Measurements from ENCODE around the gene DENND2A. TPM values are rescaled to one million over a fixed set of nuclear protein-coding genes. Genes with fewer than 3 reads are reported as not detected.
"Not testable (repeated sequence)": the region's sequence is repeated elsewhere in the genome, so short reads cannot be mapped to it uniquely, and the experiment has no call there.

DENND2A gene
- total RNA-seq, 1 donor from 2014 or later = 7.5 TPM

DNA sequence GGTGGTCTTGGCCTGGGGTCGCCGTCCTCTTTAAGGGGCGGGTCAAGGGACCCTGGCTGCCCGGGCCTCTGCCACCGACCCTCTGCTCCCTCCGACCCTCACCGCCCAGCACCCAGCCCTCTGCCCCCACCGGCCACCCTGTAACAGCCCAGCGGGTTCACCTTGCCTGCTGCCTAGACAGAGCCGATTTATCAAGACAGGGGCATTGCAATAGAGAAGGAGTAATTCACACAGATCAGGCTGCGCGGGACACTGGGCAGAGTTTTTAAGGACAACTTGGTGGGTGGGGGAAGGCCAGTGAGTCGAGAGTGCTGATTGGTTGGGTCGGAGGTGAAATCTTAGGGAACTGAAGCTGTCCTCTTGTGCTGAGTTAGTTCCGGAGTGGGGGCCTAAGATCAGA, 31.4 kb upstream of the DENND2A start:
- no peak for DNase-seq (ENCODE audit: low spot score in 2 of 2)
- peak overlapping the region in 1 of 2 donors; percentile 99 for H3K4me3 ChIP-seq

DNA sequence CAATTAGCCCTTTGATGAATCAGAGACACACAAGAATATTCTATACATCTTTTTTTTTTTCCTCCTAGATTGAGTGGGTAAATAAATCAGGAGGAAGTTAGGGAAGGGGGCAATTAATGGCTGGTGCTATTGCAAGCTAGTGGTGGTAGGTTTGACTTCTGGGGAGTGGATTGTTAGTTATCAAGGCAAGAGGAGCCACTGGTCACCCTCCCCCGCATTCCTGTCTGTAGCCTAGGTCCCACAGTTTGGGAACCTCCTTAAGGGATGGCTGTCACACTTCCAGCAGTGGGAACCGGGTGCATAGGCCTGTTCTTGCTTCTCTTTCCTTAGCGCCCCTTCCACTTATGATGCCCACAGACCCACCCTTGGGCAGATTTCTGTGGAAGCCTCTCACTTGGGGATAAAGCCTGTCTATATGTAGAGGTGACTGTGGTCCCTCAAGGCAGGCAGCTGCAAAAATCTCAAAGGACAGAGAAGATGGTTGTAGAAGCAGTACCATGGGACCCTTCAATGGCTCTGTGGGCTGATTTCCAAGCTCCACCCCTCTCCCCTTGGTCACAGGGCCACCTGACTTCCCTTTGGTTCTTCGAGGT, 29.8 kb upstream of the DENND2A start:
- TF ChIP-seq, protein P1, sequence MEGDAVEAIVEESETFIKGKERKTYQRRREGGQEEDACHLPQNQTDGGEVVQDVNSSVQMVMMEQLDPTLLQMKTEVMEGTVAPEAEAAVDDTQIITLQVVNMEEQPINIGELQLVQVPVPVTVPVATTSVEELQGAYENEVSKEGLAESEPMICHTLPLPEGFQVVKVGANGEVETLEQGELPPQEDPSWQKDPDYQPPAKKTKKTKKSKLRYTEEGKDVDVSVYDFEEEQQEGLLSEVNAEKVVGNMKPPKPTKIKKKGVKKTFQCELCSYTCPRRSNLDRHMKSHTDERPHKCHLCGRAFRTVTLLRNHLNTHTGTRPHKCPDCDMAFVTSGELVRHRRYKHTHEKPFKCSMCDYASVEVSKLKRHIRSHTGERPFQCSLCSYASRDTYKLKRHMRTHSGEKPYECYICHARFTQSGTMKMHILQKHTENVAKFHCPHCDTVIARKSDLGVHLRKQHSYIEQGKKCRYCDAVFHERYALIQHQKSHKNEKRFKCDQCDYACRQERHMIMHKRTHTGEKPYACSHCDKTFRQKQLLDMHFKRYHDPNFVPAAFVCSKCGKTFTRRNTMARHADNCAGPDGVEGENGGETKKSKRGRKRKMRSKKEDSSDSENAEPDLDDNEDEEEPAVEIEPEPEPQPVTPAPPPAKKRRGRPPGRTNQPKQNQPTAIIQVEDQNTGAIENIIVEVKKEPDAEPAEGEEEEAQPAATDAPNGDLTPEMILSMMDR (IDR thresholded peaks at IDR 0.05) = no peak
- no peak for DNase-seq (ENCODE audit: low spot score in 2 of 2)
- H3K4me1 ChIP-seq = peaks cover 0 to 13% of the 10 kb centered on the region in 2 donors
- intact Hi-C loops (cut with DNase I) = loop anchor here (5.0 kb wide), 1 partner anchor 273 kb away; the partner anchor contains the start of gene SLC37A3
- no peak overlapping the region for H3K27ac ChIP-seq
- no peaks in the 10 kb centered on the region for H3K9me3 ChIP-seq
- no peak overlapping the region for H3K4me3 ChIP-seq
- H3K36me3 ChIP-seq = no peaks in the 10 kb centered on the region
- H3K27me3 ChIP-seq = no peaks in the 10 kb centered on the region

More for the DNA sequence above, 31.4 kb upstream of the DENND2A start:
- Histone ChIP-seq H3K9me3 (no peaks in the 10 kb centered on the region), H3K27me3 (no peaks in the 10 kb centered on the region), H3K4me1 (peaks cover 0 to 15% of the 10 kb centered on the region in 2 donors), H3K27ac (no peak overlapping the region), H3K36me3 (no peaks in the 10 kb centered on the region)
- intact Hi-C loops (cut with DNase I) = loop anchor here (5.0 kb wide), 1 partner anchor 275 kb away; the partner anchor contains the start of gene SLC37A3
- TF ChIP-seq, protein P1 (IDR thresholded peaks at IDR 0.05) = no peak

DNA sequence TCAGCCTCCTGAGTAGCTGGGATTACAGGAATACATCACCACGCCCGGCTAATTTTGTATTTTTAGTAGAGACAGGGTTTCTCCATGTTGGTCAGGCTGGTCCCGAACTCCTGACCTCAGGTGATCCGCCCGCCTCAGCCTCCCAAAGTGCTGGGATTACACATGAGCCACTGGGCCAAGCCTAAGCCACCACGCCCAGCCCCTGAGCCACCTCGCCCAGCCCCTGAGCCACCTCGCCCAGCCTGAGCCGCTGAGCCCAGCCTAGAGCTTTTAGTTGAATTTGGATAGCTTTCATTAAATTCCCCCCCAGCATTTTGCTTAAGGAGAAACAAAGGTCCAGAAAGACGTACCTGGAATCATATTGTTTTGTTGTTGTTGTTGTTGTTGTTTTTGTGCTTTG, 29.2 kb upstream of the DENND2A start:
- not testable (repeated sequence) for DNase-seq (ENCODE audit: low spot score in 2 of 2); H3K9me3 ChIP-seq; H3K36me3 ChIP-seq; H3K27me3 ChIP-seq; H3K27ac ChIP-seq; H3K4me3 ChIP-seq
- intact Hi-C loops (cut with DNase I) = loop anchor here (5.0 kb wide), 1 partner anchor 273 kb away; the partner anchor contains the start of gene SLC37A3
- H3K4me1 ChIP-seq = peaks cover 0 to 11% of the 10 kb centered on the region in 2 donors

DNA sequence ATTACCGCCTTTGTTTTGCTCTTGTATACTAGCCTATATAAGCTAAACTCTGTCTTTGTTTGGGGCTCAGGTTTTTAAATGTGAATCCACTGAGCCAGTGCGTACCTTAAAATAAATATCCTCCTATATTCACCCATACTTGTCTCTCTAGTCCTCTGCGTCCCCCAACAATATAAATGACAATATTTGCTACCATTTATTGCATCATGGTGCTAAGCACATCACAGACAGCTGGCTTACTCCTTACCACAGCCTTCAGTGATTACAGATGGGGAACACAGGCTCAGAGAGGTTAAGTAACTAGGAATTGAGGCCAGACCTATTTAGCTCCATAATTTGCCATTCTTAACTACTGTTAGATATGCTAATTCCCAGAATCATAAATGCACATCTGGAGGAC, 28.7 kb upstream of the DENND2A start:
- Histone ChIP-seq H3K27ac (no peak overlapping the region), H3K4me1 (peaks cover 0 to 6% of the 10 kb centered on the region in 2 donors), H3K9me3 (no peaks in the 10 kb centered on the region), H3K27me3 (no peaks in the 10 kb centered on the region), H3K4me3 (no peak overlapping the region), H3K36me3 (no peaks in the 10 kb centered on the region)
- TF ChIP-seq, protein P1 (IDR thresholded peaks at IDR 0.05) = no peak
- DNase-seq (ENCODE audit: low spot score in 2 of 2) = no peak
- intact Hi-C loops (cut with DNase I) = no loop called here

DNA sequence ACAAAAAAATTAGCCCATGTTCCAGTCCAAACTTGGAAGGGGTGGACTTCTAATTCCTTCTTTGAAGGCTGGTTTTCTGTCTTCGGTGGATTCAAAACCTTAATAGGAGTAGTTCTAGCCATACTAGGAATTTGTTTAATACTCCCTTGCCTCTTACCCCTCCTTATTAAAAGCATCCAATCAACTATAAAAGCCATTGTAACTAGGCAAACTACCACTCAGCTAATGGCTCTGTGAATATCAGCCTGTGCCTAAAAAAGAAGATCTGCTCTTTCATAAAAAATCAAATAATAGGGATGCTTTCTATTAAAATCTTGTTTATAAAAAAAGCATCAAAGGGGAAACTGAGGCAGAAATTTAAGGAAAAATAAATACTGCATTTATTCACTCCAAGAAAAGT, 28.0 kb upstream of the DENND2A start:
- intact Hi-C loops (cut with DNase I) = no loop called here
- H3K27ac ChIP-seq = no peak overlapping the region
- DNase-seq (ENCODE audit: low spot score in 2 of 2) = no peak
- peaks cover 0 to under 1% of the 10 kb centered on the region in 2 donors for H3K4me1 ChIP-seq
- TF ChIP-seq, protein P1 (IDR thresholded peaks at IDR 0.05) = no peak
- no peaks in the 10 kb centered on the region for H3K27me3 ChIP-seq
- no peaks in the 10 kb centered on the region for H3K36me3 ChIP-seq
- H3K9me3 ChIP-seq = no peaks in the 10 kb centered on the region
- no peak overlapping the region for H3K4me3 ChIP-seq

DNA sequence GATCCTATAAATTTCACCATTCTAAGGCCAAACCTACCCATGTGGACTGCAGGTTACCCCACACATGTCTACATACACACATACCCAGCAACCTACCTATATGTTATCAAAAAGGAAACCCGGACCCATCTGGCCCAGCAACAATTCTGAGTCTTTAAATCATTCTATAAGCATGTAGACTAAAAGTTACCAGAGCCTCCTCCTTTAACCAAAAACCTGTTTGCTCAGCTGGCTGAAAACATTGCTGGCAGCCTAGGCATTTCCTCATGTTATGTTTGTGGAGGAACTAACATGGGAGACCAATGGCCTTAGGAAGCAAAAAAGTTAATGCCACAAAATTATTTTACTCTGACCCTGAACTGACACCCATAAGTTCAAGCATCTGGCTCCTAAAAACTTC, 26.9 kb upstream of the DENND2A start:
- no peaks in the 10 kb centered on the region for H3K9me3 ChIP-seq
- no peak overlapping the region for H3K27ac ChIP-seq
- DNase-seq (ENCODE audit: low spot score in 2 of 2) = no peak
- intact Hi-C loops (cut with DNase I) = no loop called here
- H3K36me3 ChIP-seq = no peaks in the 10 kb centered on the region
- H3K4me3 ChIP-seq = no peak overlapping the region
- TF ChIP-seq, protein P1 (IDR thresholded peaks at IDR 0.05) = no peak
- H3K4me1 ChIP-seq = no peaks in the 10 kb centered on the region
- H3K27me3 ChIP-seq = no peaks in the 10 kb centered on the region

DNA sequence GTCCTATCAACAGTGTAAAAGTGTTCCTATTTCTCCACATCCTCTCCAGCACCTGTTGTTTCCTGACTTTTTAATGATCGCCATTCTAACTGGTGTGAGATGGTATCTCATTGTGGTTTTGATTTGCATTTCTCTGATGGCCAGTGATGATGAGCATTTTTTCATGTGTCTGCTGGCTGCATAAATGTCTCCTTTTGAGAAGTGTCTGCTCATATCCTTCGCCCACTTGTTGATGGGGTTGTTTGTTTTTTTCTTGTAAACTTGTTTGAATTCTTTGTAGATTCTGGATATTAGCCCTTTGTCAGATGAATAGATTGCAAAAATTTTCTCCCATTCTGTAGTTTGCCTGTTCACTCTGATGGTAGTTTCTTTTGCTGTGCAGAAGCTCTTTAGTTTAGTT, 22.3 kb upstream of the DENND2A start:
- H3K9me3 ChIP-seq; H3K4me1 ChIP-seq; H3K36me3 ChIP-seq; intact Hi-C loops (cut with DNase I); H3K27ac ChIP-seq; H3K27me3 ChIP-seq; DNase-seq (ENCODE audit: low spot score in 2 of 2); H3K4me3 ChIP-seq: not testable (repeated sequence)
